SK-N-SH treated with all-trans-retinoic acid at 6 μM for 48 hours (cell line): ENCODE data around the gene MIPEP.

Experiments used
- ARNTL ChIP-seq: fragments of 450-650 bp; formaldehyde crosslinking; IDR thresholded peaks from 2 replicates; pipeline ENCODE4 v1.5.0; 2020; ENCODE audit warnings: low read depth, mild to moderate bottlenecking, moderate library complexity, borderline replicate concordance
- BACH2 ChIP-seq: fragments of 250-450 bp; sonication (Bioruptor Pico); IDR thresholded peaks from 2 replicates; pipeline ENCODE4 v1.9.0; 2021; ENCODE audit warnings: mild to moderate bottlenecking, borderline replicate concordance
- ESRRG ChIP-seq: fragments of 250-450 bp; sonication (Bioruptor Pico); IDR thresholded peaks from 2 replicates; pipeline ENCODE4 v1.6.1; 2021; ENCODE audit warnings: mild to moderate bottlenecking
- GLIS3 ChIP-seq: fragments of 250-450 bp; sonication (Bioruptor Pico); IDR thresholded peaks from 2 replicates; pipeline ENCODE4 v1.5.0; 2020; ENCODE audit warnings: mild to moderate bottlenecking, moderate library complexity
- ISL1 ChIP-seq: fragments of 250-450 bp; sonication (Bioruptor Pico); IDR thresholded peaks from 2 replicates; pipeline ENCODE4 v2.1.2; 2022; ENCODE audit warnings: mild to moderate bottlenecking, moderate library complexity
- OSR1 ChIP-seq: fragments of 250-450 bp; sonication (Bioruptor Pico); IDR thresholded peaks from 2 replicates; pipeline ENCODE4 v1.8.0; 2022; ENCODE audit warnings: moderate library complexity, mild to moderate bottlenecking, inconsistent platforms
- PATZ1 ChIP-seq: fragments of 250-450 bp; sonication (Bioruptor Pico); IDR thresholded peaks from 2 replicates; pipeline ENCODE4 v1.8.0; 2020; ENCODE audit warnings: mild to moderate bottlenecking, moderate library complexity, borderline replicate concordance
- PPARA ChIP-seq: fragments of 250-450 bp; sonication (Bioruptor Pico); IDR thresholded peaks from 2 replicates; pipeline ENCODE4 v1.5.0; 2020; ENCODE audit warnings: mild to moderate bottlenecking, borderline replicate concordance
- TCF4 ChIP-seq: fragments of 250-450 bp; sonication (Bioruptor Pico); IDR thresholded peaks from 2 replicates; pipeline ENCODE4 v1.8.0; 2021; ENCODE audit warnings: mild to moderate bottlenecking, moderate library complexity, borderline replicate concordance
- ZC3H10 ChIP-seq: fragments of 250-450 bp; sonication (Bioruptor Pico); IDR thresholded peaks from 2 replicates; pipeline ENCODE4 v1.5.1; 2021; ENCODE audit warnings: mild to moderate bottlenecking, moderate library complexity
- ZFP3 ChIP-seq: fragments of 250-450 bp; sonication (Bioruptor Pico); IDR thresholded peaks from 2 replicates; pipeline ENCODE4 v1.5.0; 2020; ENCODE audit warnings: mild to moderate bottlenecking, moderate library complexity
- ZFP30 ChIP-seq: fragments of 450-650 bp; formaldehyde crosslinking; IDR thresholded peaks from 2 replicates; pipeline ENCODE4 v1.5.0; 2022; ENCODE audit warnings: mild to moderate bottlenecking, moderate library complexity
- ZNF70 ChIP-seq: fragments of 450-650 bp; formaldehyde crosslinking; IDR thresholded peaks from 2 replicates; pipeline ENCODE4 v1.5.0; 2020; ENCODE audit warnings: mild to moderate bottlenecking, moderate library complexity
- ZNF8 ChIP-seq: fragments of 450-650 bp; formaldehyde crosslinking; IDR thresholded peaks from 2 replicates; pipeline ENCODE4 v1.5.0; 2020; ENCODE audit warnings: mild to moderate bottlenecking, moderate library complexity

DNA sequence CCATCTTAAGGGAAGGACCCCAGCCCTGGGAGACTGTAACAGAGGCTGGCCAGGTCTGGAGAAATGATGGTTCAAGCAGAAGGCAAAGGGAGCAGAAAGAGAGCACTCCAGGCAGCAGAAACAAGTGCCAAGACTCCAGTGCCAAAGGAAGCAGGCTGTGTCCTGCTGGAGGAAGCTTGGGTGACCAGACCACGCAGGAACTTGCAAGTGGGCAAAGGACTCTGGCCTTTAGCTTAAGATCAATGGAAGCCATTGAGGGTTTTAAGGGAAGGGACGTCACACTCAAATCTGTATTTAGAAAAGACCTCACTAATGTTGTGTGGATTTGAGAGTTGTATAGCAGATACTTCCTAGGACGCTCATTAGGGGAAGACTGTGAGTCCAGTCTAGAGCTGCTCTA lies 95.5 kb downstream of the MIPEP start:
- no peak for TF ChIP-seq ZFP30 (CRISPR knock-in tag)
- no peak for TF ChIP-seq ZC3H10
- no peak for TF ChIP-seq PATZ1 (CRISPR knock-in tag)
- TF ChIP-seq TCF4 = no peak
- no peak for TF ChIP-seq PPARA (CRISPR knock-in tag)
- TF ChIP-seq ESRRG (CRISPR knock-in tag) = no peak
- no peak for TF ChIP-seq ARNTL (CRISPR knock-in tag)
- TF ChIP-seq BACH2 = no peak
- no peak for TF ChIP-seq ZFP3 (CRISPR knock-in tag)
- no peak for TF ChIP-seq ZNF70 (CRISPR knock-in tag)
- no peak for TF ChIP-seq ZNF8 (CRISPR knock-in tag)
- no peak for TF ChIP-seq GLIS3 (CRISPR knock-in tag)
- no peak for TF ChIP-seq ISL1
- no peak for TF ChIP-seq OSR1
